Measurements from ENCODE around the gene MRC2. TPM values are rescaled to one million over a fixed set of nuclear protein-coding genes. Genes with fewer than 3 reads are reported as not detected.

Gene MRC2
- total RNA-seq, 1 donor from 2014 or later = 361 TPM

DNA sequence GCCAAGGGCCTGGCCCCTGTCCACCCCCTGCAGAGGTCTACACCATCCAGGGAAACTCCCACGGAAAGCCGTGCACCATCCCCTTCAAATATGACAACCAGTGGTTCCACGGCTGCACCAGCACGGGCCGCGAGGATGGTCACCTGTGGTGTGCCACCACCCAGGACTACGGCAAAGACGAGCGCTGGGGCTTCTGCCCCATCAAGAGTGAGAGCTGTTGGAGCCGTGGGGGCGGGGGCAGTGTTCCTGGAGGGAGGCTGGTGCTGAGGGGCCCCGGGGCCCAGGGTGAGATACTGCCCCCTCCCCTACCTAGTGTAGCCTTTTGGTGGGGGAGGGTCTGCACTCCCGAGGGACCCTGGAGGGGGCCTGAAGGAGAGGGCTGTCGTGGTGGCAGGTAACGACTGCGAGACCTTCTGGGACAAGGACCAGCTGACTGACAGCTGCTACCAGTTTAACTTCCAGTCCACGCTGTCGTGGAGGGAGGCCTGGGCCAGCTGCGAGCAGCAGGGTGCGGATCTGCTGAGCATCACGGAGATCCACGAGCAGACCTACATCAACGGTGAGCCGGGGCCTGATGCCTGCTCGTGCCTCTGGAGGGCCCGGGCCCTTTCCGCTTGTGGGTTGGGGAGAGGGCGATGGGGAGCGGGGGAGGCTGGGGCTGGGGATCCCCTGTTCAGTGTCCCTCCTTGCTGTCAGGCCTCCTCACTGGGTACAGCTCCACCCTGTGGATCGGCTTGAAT lies 38.8 kb downstream of the MRC2 start:
- no peak overlapping the region for H2AFZ ChIP-seq (ENCODE audit: low read depth, low read length)
- no peak overlapping the region for H3K27ac ChIP-seq (ENCODE audit: low read depth, low read length)
- Mint-ChIP-seq H3K27ac (ENCODE audit: unreplicated experiment) (no peak overlapping the region), H3K4me3 (ENCODE audit: unreplicated experiment) (no peak overlapping the region), H3K4me1 (ENCODE audit: low read depth, unreplicated experiment) (peaks cover 6% of the 10 kb centered on the region), H3K36me3 (ENCODE audit: low read depth, unreplicated experiment) (peaks cover 17% of the 10 kb centered on the region), H3K9me3 (ENCODE audit: unreplicated experiment) (no peaks in the 10 kb centered on the region), H3K27me3 (ENCODE audit: low read depth, unreplicated experiment) (no peaks in the 10 kb centered on the region)
- H3K9ac ChIP-seq (ENCODE audit: low read length) = no peak overlapping the region
- H3K79me2 ChIP-seq (ENCODE audit: insufficient read depth, low read length) = peaks cover 57% of the 10 kb centered on the region
- TF ChIP-seq, protein P1, sequence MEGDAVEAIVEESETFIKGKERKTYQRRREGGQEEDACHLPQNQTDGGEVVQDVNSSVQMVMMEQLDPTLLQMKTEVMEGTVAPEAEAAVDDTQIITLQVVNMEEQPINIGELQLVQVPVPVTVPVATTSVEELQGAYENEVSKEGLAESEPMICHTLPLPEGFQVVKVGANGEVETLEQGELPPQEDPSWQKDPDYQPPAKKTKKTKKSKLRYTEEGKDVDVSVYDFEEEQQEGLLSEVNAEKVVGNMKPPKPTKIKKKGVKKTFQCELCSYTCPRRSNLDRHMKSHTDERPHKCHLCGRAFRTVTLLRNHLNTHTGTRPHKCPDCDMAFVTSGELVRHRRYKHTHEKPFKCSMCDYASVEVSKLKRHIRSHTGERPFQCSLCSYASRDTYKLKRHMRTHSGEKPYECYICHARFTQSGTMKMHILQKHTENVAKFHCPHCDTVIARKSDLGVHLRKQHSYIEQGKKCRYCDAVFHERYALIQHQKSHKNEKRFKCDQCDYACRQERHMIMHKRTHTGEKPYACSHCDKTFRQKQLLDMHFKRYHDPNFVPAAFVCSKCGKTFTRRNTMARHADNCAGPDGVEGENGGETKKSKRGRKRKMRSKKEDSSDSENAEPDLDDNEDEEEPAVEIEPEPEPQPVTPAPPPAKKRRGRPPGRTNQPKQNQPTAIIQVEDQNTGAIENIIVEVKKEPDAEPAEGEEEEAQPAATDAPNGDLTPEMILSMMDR (IDR thresholded peaks at IDR 0.05; ENCODE audit: insufficient read depth, low read depth, low read length) = no peak
- TF ChIP-seq EZH2 (IDR thresholded peaks at IDR 0.05; ENCODE audit: insufficient read depth, low read length) = no peak
- H4K20me1 ChIP-seq (ENCODE audit: insufficient read depth, low read length) = peaks cover 80% of the 10 kb centered on the region
- no peak overlapping the region for H3K4me3 ChIP-seq (ENCODE audit: insufficient read depth, low read depth, low read length)
- no peaks in the 10 kb centered on the region for H3K9me3 ChIP-seq (ENCODE audit: insufficient read depth, low read depth, low read length)
- H3K36me3 ChIP-seq (ENCODE audit: insufficient read depth, low read length) = peaks cover 3% of the 10 kb centered on the region
- H3K27me3 ChIP-seq (ENCODE audit: insufficient read depth, low read length) = no peaks in the 10 kb centered on the region
- no peak overlapping the region for H3K4me2 ChIP-seq (ENCODE audit: low read length)
- FAIRE-seq (no peak), DNase-seq (ENCODE audit: low read depth) (no peak)
- peaks cover 5% of the 10 kb centered on the region for H3K4me1 ChIP-seq (ENCODE audit: insufficient read depth, low read length)

DNA sequence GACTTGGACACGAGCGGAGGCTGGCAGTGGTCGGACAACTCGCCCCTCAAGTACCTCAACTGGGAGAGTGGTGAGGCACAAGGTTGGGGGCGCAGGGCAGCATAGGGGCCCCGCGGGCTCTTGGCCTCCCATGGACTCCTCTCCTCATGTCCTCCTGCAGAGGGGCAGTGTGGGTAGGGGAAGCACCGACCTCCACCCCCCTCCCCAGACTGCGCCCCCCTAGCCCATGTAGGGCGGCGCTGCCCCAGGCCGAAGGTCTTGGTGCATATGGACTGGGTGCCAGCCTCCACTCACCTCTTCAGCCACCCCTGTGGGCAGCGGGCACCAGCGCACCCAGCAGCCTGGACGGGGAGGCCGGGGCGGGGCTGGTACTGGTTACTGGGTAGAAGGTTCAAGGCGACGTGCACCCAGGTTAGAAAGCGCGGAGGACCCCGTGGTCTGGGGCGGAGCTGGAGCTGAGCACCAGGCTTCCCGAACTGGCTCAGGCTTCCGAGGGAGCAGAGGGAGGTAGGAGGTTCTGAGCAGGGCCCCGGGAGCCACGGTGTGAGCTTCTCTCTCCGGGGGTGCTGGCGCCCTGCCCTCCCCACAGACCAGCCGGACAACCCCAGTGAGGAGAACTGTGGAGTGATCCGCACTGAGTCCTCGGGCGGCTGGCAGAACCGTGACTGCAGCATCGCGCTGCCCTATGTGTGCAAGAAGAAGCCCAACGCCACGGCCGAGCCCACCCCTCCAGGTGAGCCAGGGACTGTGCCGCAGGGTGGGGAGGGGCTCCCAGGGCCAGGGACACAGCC lies 39.5 kb downstream of the MRC2 start:
- DNase-seq (ENCODE audit: low read depth) = no peak
- Mint-ChIP-seq H3K4me3 (ENCODE audit: unreplicated experiment) (no peak overlapping the region), H3K9me3 (ENCODE audit: unreplicated experiment) (no peaks in the 10 kb centered on the region), H3K36me3 (ENCODE audit: low read depth, unreplicated experiment) (peaks cover 21% of the 10 kb centered on the region), H3K4me1 (ENCODE audit: low read depth, unreplicated experiment) (peaks cover 6% of the 10 kb centered on the region), H3K27me3 (ENCODE audit: low read depth, unreplicated experiment) (no peaks in the 10 kb centered on the region), H3K27ac (ENCODE audit: unreplicated experiment) (no peak overlapping the region)
- peaks cover 53% of the 10 kb centered on the region for H3K79me2 ChIP-seq (ENCODE audit: insufficient read depth, low read length)
- H3K4me1 ChIP-seq (ENCODE audit: insufficient read depth, low read length) = peaks cover 5% of the 10 kb centered on the region
- peaks cover 85% of the 10 kb centered on the region for H4K20me1 ChIP-seq (ENCODE audit: insufficient read depth, low read length)
- H2AFZ ChIP-seq (ENCODE audit: low read depth, low read length) = no peak overlapping the region
- TF ChIP-seq, protein P1 (IDR thresholded peaks at IDR 0.05; ENCODE audit: insufficient read depth, low read depth, low read length) = no peak
- no peak for TF ChIP-seq EZH2 (IDR thresholded peaks at IDR 0.05; ENCODE audit: insufficient read depth, low read length)
- H3K4me2 ChIP-seq (ENCODE audit: low read length) = no peak overlapping the region
- no peaks in the 10 kb centered on the region for H3K27me3 ChIP-seq (ENCODE audit: insufficient read depth, low read length)
- no peak overlapping the region for H3K27ac ChIP-seq (ENCODE audit: low read depth, low read length)
- peaks cover 4% of the 10 kb centered on the region for H3K36me3 ChIP-seq (ENCODE audit: insufficient read depth, low read length)
- H3K4me3 ChIP-seq (ENCODE audit: insufficient read depth, low read depth, low read length) = no peak overlapping the region
- no peaks in the 10 kb centered on the region for H3K9me3 ChIP-seq (ENCODE audit: insufficient read depth, low read depth, low read length)
- no peak overlapping the region for H3K9ac ChIP-seq (ENCODE audit: low read length)
- no peak for FAIRE-seq
